GM23248 (cell line): ENCODE results near the gene CENPC. TPM values are rescaled to one million over a fixed set of nuclear protein-coding genes. Genes with fewer than 3 reads are reported as not detected.

Source experiments
- DNase-seq: peaks from one replicate; pipeline ENCODE4 v3.0.0-alpha.2; 2015
- H2AFZ ChIP-seq: fragments of 200-600 bp; sonication (generic); 2 replicates; pipeline ENCODE4 v1.6.1; 2016; ENCODE audit warnings: antibody characterized with exemption
- H3F3A ChIP-seq: fragments of 200-600 bp; sonication (generic); 2 replicates; pipeline ENCODE4 v1.6.1; 2016; ENCODE audit warnings: mild to moderate bottlenecking, antibody characterized with exemption, mixed run types; ENCODE audit not compliant: insufficient read depth
- H3K27ac ChIP-seq: fragments of 200-600 bp; sonication (generic); 2 replicates; pipeline ENCODE4 v1.5.1; 2016; ENCODE audit warnings: mild to moderate bottlenecking
- H3K27me3 ChIP-seq: fragments of 200-600 bp; sonication (generic); replicated peaks from 2 replicates; pipeline ENCODE4 v1.6.1; 2016; ENCODE audit warnings: mild to moderate bottlenecking; ENCODE audit not compliant: insufficient read depth
- H3K36me3 ChIP-seq: fragments of 200-600 bp; sonication (generic); 2 replicates; pipeline ENCODE4 v1.6.1; 2016; ENCODE audit warnings: low read depth, mild to moderate bottlenecking
- H3K4me1 ChIP-seq: fragments of 200-600 bp; sonication (generic); 2 replicates; pipeline ENCODE4 v1.6.1; 2016; ENCODE audit warnings: mild to moderate bottlenecking; ENCODE audit not compliant: insufficient read depth
- H3K4me2 ChIP-seq: fragments of 200-600 bp; sonication (generic); one replicate; pipeline ENCODE4 v1.6.1; 2016; ENCODE audit warnings: mild to moderate bottlenecking; ENCODE audit not compliant: unreplicated experiment
- H3K4me3 ChIP-seq: fragments of 200-600 bp; sonication (generic); 2 replicates; pipeline ENCODE4 v1.5.1; 2016; ENCODE audit warnings: mild to moderate bottlenecking
- H3K79me2 ChIP-seq: fragments of 200-600 bp; sonication (generic); 2 replicates; pipeline ENCODE4 v1.6.1; 2016; ENCODE audit warnings: mild to moderate bottlenecking; ENCODE audit not compliant: insufficient read depth
- H3K9ac ChIP-seq: fragments of 200-600 bp; sonication (generic); 2 replicates; pipeline ENCODE4 v1.6.1; 2016; ENCODE audit warnings: mild to moderate bottlenecking
- H3K9me2 ChIP-seq: fragments of 200-600 bp; sonication (generic); 2 replicates; pipeline ENCODE4 v1.6.1; 2016; ENCODE audit warnings: mixed run types, mild to moderate bottlenecking, moderate library complexity; ENCODE audit not compliant: insufficient read depth
- H3K9me3 ChIP-seq: fragments of 200-600 bp; sonication (generic); one replicate; pipeline ENCODE4 v1.6.1; 2017; ENCODE audit warnings: low read depth
- H4K20me1 ChIP-seq: fragments of 200-600 bp; sonication (generic); 2 replicates; pipeline ENCODE4 v1.6.0; 2016; ENCODE audit not compliant: insufficient read depth
- EZH2 ChIP-seq: fragments of 200-600 bp; sonication (generic); IDR thresholded peaks from 2 replicates; pipeline ENCODE4 v1.6.1; 2018; ENCODE audit warnings: antibody characterized with exemption, mild to moderate bottlenecking; ENCODE audit not compliant: insufficient read depth, poor library complexity, severe bottlenecking
- EZH2phosphoT487 ChIP-seq: fragments of 200-600 bp; sonication (generic); IDR thresholded peaks from 2 replicates; pipeline ENCODE4 v1.6.1; 2018; ENCODE audit warnings: antibody characterized with exemption, moderate library complexity, mild to moderate bottlenecking, low read depth; ENCODE audit not compliant: insufficient read depth
- WGBS, 2 experiments: methylation state at CpG; one replicate each; pipeline ENCODE4 v1.1.6; 2015 to 2017; ENCODE audit warnings: low lambda C conversion rate in 2 of 2, low coverage in 1 of 2; ENCODE audit errors: missing lambda C conversion rate in 2 of 2; 5-methylcytosine and 5-hydroxymethylcytosine counted together
- in situ Hi-C: fragments of 300-500 bp; cut with MboI; formaldehyde crosslinking; loops from 2 replicates; pipeline ENCODE4 v1.15.0; 2020
- polyA plus RNA-seq: library from polyadenylated mRNA; unstranded; fragments of >200 nt; fragmentation: Nextera tagmentation; extraction: Ambion mirVana; gene quantifications from 2 replicates; pipeline ENCODE4 v1.2.1, GENCODE V29; 2016
- total RNA-seq: library from RNA; depleted of rRNA; stranded (reverse); fragments of >200 nt; shearing (Covaris generic); gene quantifications from 2 replicates; pipeline ENCODE4 v1.2.3, GENCODE V29; 2014

CENPC gene
- total and polyA plus RNA-seq, 2 experiments from 2014 or later: 6.6 to 10.1 TPM

GRCh38 chr4:67576059-67576466 lies 30.8 kb upstream of the CENPC start:
- H3K9me3 ChIP-seq: no peaks in the 10 kb centered on the region
- H3F3A ChIP-seq: no peaks in the 10 kb centered on the region
- TF ChIP-seq EZH2 (no peak), EZH2phosphoT487 (no peak)
- no peak overlapping the region for H3K4me2 ChIP-seq
- 51 to 59% methylated on average over 4 of the region's 4 CpGs for WGBS, 2 experiments
- DNase-seq: no peak
- in situ Hi-C loops: no loop called here
- no peaks in the 10 kb centered on the region for H3K4me1 ChIP-seq
- H4K20me1 ChIP-seq: no peaks in the 10 kb centered on the region
- no peak overlapping the region for H3K9ac ChIP-seq
- H3K36me3 ChIP-seq: no peaks in the 10 kb centered on the region
- no peaks in the 10 kb centered on the region for H3K79me2 ChIP-seq
- H2AFZ ChIP-seq: peak overlapping the region; percentile 20; the same call in 1 of the 2 replicates
- no peaks in the 10 kb centered on the region; the same call in 1 of the 2 replicates for H3K27me3 ChIP-seq
- H3K4me3 ChIP-seq: no peak overlapping the region
- H3K27ac ChIP-seq: no peak overlapping the region
- no peaks in the 10 kb centered on the region for H3K9me2 ChIP-seq

GRCh38 chr4:67575232-67576058 lies 30.1 kb upstream of the CENPC start:
- no peaks in the 10 kb centered on the region for H3K36me3 ChIP-seq
- in situ Hi-C loops: no loop called here
- no peak overlapping the region for H3K9ac ChIP-seq
- peak overlapping the region; percentile 20; the same call in 1 of the 2 replicates for H2AFZ ChIP-seq
- no peaks in the 10 kb centered on the region; the same call in 1 of the 2 replicates for H3K27me3 ChIP-seq
- no peaks in the 10 kb centered on the region for H3K9me2 ChIP-seq
- no peak for DNase-seq
- no peak overlapping the region for H3K4me2 ChIP-seq
- no peaks in the 10 kb centered on the region for H3K9me3 ChIP-seq
- TF ChIP-seq EZH2: no peak
- TF ChIP-seq EZH2phosphoT487: no peak
- no peak overlapping the region for H3K4me3 ChIP-seq
- H3K4me1 ChIP-seq: no peaks in the 10 kb centered on the region
- 67 to 72% methylated on average over 13 of the region's 13 CpGs for WGBS, 2 experiments
- no peaks in the 10 kb centered on the region for H3F3A ChIP-seq
- H3K79me2 ChIP-seq: no peaks in the 10 kb centered on the region
- H3K27ac ChIP-seq: no peak overlapping the region
- H4K20me1 ChIP-seq: no peaks in the 10 kb centered on the region

GRCh38 chr4:67573193-67573592 lies 27.9 kb upstream of the CENPC start:
- Histone ChIP-seq H3K4me2 (no peak overlapping the region), H3K9ac (no peak overlapping the region), H3K9me2 (no peaks in the 10 kb centered on the region), H2AFZ (no peak overlapping the region), H3K4me1 (no peaks in the 10 kb centered on the region; the same call in 1 of the 2 replicates), H3K36me3 (no peaks in the 10 kb centered on the region), H3K79me2 (no peaks in the 10 kb centered on the region), H3K27me3 (no peaks in the 10 kb centered on the region; the same call in 1 of the 2 replicates), H3F3A (no peaks in the 10 kb centered on the region), H4K20me1 (no peaks in the 10 kb centered on the region), H3K4me3 (no peak overlapping the region), H3K9me3 (no peaks in the 10 kb centered on the region), H3K27ac (no peak overlapping the region)
- no peak for DNase-seq
- in situ Hi-C loops: no loop called here
- no peak for TF ChIP-seq EZH2
- TF ChIP-seq EZH2phosphoT487: no peak

GRCh38 chr4:67571975-67572374 lies 26.7 kb upstream of the CENPC start:
- H3K9me3 ChIP-seq: no peaks in the 10 kb centered on the region
- no peaks in the 10 kb centered on the region for H3F3A ChIP-seq
- no peaks in the 10 kb centered on the region for H4K20me1 ChIP-seq
- no peak overlapping the region for H3K9ac ChIP-seq
- H3K4me1 ChIP-seq: no peaks in the 10 kb centered on the region; the same call in 1 of the 2 replicates
- no peak overlapping the region for H2AFZ ChIP-seq
- no peak overlapping the region for H3K4me3 ChIP-seq
- no peaks in the 10 kb centered on the region for H3K79me2 ChIP-seq
- no peak overlapping the region for H3K27ac ChIP-seq
- H3K27me3 ChIP-seq: no peaks in the 10 kb centered on the region; the same call in 1 of the 2 replicates
- no peak overlapping the region for H3K4me2 ChIP-seq
- no peaks in the 10 kb centered on the region for H3K36me3 ChIP-seq
- DNase-seq: no peak
- in situ Hi-C loops: no loop called here
- 13 to 21% methylated on average over 1 of the region's 1 CpG for WGBS, 2 experiments
- TF ChIP-seq EZH2 (no peak), EZH2phosphoT487 (no peak)
- no peaks in the 10 kb centered on the region for H3K9me2 ChIP-seq

GRCh38 chr4:67570537-67570936 lies 25.2 kb upstream of the CENPC start:
- Histone ChIP-seq H4K20me1 (no peaks in the 10 kb centered on the region), H3K4me2 (no peak overlapping the region), H3K36me3 (no peaks in the 10 kb centered on the region), H2AFZ (no peak overlapping the region), H3K27ac (no peak overlapping the region), H3K9me3 (no peaks in the 10 kb centered on the region), H3F3A (no peaks in the 10 kb centered on the region), H3K4me1 (peaks cover 2% of the 10 kb centered on the region; the same call in 1 of the 2 replicates), H3K27me3 (no peaks in the 10 kb centered on the region; the same call in 1 of the 2 replicates), H3K9ac (no peak overlapping the region), H3K79me2 (no peaks in the 10 kb centered on the region), H3K9me2 (no peaks in the 10 kb centered on the region), H3K4me3 (no peak overlapping the region)
- in situ Hi-C loops: no loop called here
- WGBS, 2 experiments: 88 to 93% methylated on average over 1 of the region's 1 CpG
- TF ChIP-seq EZH2 (no peak), EZH2phosphoT487 (no peak)
- no peak for DNase-seq
